ENCODE data around the gene SSMEM1.

SSMEM1 gene

DNA sequence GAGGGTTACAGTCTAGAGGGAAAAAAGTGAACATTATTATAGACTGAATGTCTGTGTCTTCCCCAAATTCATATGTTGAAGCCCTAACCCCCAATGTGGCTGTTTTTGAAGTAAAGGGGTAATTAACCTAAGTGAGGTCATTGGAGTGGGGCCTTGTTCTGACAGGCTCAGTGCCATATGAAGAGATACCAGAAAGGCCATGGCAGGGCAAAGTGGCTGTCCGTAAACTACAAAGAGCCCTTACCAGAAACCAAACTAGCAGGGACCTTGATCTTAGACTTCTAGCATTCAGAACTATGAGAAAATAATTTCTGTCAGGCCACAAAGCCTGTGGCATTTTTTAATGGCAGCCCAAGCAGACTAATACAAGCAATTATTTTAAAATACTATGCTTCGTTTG lies 11.2 kb upstream of the SSMEM1 start:
- DNase-seq (ENCODE audit: low spot score), result no peak
- TF ChIP-seq, protein P1, sequence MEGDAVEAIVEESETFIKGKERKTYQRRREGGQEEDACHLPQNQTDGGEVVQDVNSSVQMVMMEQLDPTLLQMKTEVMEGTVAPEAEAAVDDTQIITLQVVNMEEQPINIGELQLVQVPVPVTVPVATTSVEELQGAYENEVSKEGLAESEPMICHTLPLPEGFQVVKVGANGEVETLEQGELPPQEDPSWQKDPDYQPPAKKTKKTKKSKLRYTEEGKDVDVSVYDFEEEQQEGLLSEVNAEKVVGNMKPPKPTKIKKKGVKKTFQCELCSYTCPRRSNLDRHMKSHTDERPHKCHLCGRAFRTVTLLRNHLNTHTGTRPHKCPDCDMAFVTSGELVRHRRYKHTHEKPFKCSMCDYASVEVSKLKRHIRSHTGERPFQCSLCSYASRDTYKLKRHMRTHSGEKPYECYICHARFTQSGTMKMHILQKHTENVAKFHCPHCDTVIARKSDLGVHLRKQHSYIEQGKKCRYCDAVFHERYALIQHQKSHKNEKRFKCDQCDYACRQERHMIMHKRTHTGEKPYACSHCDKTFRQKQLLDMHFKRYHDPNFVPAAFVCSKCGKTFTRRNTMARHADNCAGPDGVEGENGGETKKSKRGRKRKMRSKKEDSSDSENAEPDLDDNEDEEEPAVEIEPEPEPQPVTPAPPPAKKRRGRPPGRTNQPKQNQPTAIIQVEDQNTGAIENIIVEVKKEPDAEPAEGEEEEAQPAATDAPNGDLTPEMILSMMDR (IDR thresholded peaks at IDR 0.05), result no peak
- H3K4me3 ChIP-seq, result no peak overlapping the region
- H3K27ac ChIP-seq, result no peak overlapping the region

DNA sequence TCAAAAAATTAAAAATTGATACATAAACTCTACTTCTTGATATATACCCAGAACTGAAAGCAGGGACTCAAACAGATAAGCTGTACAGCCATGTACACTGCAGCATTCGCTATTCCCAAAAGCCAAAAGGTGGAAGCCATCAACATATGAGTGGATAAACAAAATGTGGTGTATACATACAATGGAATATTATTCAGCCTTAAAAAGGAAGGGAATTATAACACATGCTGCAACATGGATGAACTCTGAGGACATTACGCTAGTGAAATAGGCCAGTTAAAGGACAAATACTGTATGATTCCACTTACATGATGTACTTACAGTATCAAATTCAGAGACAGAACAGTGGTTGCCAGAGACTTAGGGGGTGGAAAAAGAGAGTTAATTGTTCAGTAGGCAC lies 10.6 kb upstream of the SSMEM1 start:
- no peak overlapping the region for H3K4me3 ChIP-seq
- no peak for DNase-seq (ENCODE audit: low spot score)
- no peak overlapping the region for H3K27ac ChIP-seq
- TF ChIP-seq, protein P1 (IDR thresholded peaks at IDR 0.05), result no peak

DNA sequence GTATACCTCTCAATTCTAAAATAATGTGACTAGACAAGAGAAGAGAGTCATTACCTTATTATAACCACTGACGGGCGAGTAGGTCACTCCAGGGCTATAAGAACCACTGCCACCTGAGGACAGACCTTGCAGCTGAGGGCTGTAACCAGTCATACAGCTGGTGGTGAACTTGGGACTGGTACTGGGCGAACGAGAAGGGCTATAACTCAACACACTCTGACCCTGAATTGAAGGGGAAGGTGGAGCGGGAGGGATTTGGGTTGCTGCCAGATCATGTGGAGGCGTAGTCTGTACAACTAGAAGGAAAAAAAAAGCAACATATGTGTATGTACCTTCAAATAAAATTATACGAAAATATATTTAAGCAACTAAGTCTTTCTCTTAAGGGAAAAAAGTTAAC lies 5.9 kb upstream of the SSMEM1 start:
- Histone ChIP-seq H3K4me3 (no peak overlapping the region), H3K27ac (no peak overlapping the region)
- TF ChIP-seq, protein P1 (IDR thresholded peaks at IDR 0.05), result no peak
- DNase-seq (ENCODE audit: low spot score), result no peak

DNA sequence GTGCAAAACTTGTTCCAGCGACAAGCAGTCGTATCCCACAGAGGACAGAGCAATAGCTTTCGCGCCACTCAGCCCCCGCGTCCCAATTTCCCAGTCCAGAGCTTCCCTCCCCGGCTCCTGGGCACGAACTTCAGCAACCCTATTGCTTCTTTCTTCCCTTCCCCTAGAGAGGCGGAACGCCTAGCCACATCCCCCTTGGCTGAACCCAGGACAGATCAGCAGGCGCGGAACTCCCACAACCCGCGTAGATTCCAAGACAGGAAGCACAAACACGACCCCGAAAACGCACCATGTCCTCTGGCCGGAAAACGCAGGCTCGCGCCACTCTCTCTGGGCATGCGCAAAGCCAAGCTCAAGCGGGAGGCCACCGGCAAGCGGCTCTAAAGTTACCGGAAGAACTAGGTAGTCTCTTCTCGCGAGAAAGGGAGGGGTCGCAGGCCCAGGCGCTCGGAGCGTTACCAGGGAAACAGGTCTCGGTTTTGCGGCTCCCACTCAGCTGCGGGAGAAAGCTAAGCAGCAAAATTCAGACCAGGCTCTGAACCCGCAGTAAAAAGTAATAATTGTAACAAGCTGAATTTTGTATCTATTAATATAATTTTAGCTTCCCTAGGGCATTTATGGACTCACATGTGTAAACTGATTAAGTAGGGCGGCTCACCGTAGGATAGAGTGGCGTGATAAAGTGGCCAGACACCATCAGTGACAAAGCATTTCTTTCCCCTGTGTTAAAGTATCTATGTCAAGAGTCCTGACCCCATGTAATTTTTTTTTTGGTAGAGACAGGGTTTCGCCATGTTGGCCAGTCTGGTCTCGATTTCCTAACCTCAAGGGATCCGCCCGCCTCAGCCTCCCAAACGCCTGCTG lies 2.3 kb upstream of the SSMEM1 start, which contains the start of gene TMEM209:
Gene TMEM209 (minus strand): TSS at position 323 of the 864 bp plus-strand sequence. CDS start 31 bp downstream, at position 292.
- peak within 1 kb of the TSS; percentile 81 to 94 for H3K27ac ChIP-seq
- TF ChIP-seq, protein P1 (IDR thresholded peaks at IDR 0.05), result no peak
- DNase-seq (ENCODE audit: low spot score), result peak; percentile 97
- peak within 1 kb of the TSS; percentile 89 for H3K4me3 ChIP-seq

DNA sequence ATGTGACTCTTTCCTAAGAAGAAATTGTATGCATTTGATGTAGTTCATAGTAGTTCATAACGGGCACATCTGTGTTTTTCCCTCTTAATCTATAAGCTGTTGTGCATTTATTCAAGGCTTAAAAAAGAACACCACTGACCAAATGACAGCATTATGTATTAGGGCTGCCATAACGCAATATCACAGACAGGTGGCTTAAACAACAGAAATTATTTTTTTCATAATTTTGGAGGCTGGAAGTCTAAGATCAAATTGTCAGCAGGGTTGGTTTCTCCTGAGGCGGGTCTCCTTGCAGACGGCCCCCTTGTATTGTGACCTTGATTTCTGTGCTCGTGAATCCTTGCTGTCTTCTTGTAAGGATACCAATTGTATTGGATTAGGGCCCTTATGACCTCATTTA lies 627 bp upstream of the SSMEM1 start:
- Histone ChIP-seq H3K27ac (no peak overlapping the region), H3K4me3 (no peak overlapping the region)
- no peak for DNase-seq (ENCODE audit: low spot score)
- TF ChIP-seq, protein P1 (IDR thresholded peaks at IDR 0.05), result no peak

DNA sequence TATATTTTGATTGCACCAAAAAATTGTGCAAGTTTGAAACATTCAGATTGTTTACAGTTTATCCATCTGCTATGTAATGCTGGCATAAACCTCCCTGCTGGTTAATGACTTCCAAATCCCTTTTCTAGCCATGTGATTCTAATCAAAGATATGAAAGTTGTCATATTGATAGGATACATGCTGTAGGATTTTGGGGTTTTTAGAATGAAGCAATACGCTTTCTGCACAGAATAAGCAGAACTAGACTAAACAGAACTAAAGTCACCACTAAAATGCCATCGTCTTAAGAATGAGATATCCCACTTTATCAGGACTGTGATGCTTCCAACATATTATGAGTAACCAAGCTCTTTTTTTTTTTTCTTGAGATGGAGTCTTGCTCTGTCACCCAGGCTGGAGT lies 856 bp downstream of the SSMEM1 start:
- Histone ChIP-seq H3K4me3 (no peak overlapping the region), H3K27ac (no peak overlapping the region)
- TF ChIP-seq, protein P1 (IDR thresholded peaks at IDR 0.05), result no peak
- no peak for DNase-seq (ENCODE audit: low spot score)
